K562 (cell line): ENCODE measurements around the gene PPT1. TPM values are rescaled to one million over a fixed set of nuclear protein-coding genes. Genes with fewer than 3 reads are reported as not detected.
A peak's percentile ranks its signal among the peaks of the same experiment; 100 is the strongest.

Experiments used
- ATAC-seq: fragments of 200-7000 bp; cut with Tn5 transposase; 3 replicates; pipeline ENCODE4 v1.9.1; 2020; ENCODE audit warnings: moderate library complexity
- BruUV-seq: library from RNA; stranded (reverse); fragments of 400-500 nt; replicated peaks from 2 replicates; lab custom pipeline; 2021; lab: Mats Ljungman, UMichigan
- CTCF ChIA-PET: fragments of 300-600 bp; formaldehyde crosslinking; extraction: SDS; loops from one replicate; lab custom pipeline; 2021; ENCODE audit warnings: low intra/inter-chr PET ratio; lab: Yijun Ruan, JAX
- POLR2A ChIA-PET: fragments of 300-600, 350-650 bp; sonication (Branson Sonifier 250); formaldehyde crosslinking; extraction: SDS; loops from one replicate; lab custom pipeline; 2021; ENCODE audit warnings: antibody characterized with exemption, inconsistent platforms; lab: Yijun Ruan, JAX
- DNase-seq, 4 experiments: peaks; one replicate each; pipeline versions ENCODE4 v3.0.0 to v3.0.0-alpha.2; 2011 to 2018; ENCODE audit warnings: low spot score in 3 of 4, mixed read lengths in 3 of 4; ENCODE audit errors: extremely low read depth in 1 of 4
- FAIRE-seq: peaks from 2 replicates; lab custom pipeline; 2011; peaks lifted over from hg19 to GRCh38; lab: Jason Lieb, UNC
- H2AFZ ChIP-seq: 2 replicates; pipeline ENCODE4 v1.6.0; 2011; ENCODE audit warnings: low read depth, low read length, control low read depth, inconsistent platforms
- H3K27ac ChIP-seq: fragments of 200-600 bp; 3 replicates; pipeline ENCODE4 v1.8.0; 2011; ENCODE audit warnings: low read depth, mild to moderate bottlenecking, control low read depth, inconsistent platforms, low read length, moderate library complexity, mixed read lengths; ENCODE audit errors: extremely low read depth
- H3K27me3 ChIP-seq, 2 experiments: fragments of 300-600 bp in 1 of 2; 2 replicates in 1 of 2; 3 replicates in 1 of 2; pipeline versions ENCODE4 v1.6.0 to v1.8.0; 2011; ENCODE audit warnings: inconsistent platforms in 2 of 2, low read length in 2 of 2, mild to moderate bottlenecking in 1 of 2, mixed read lengths in 1 of 2, moderate library complexity in 1 of 2; ENCODE audit not compliant: control insufficient read depth in 2 of 2, insufficient read depth in 2 of 2
- H3K36me3 ChIP-seq: fragments of 300-600 bp; 3 replicates; pipeline ENCODE4 v1.8.0; 2011; ENCODE audit warnings: mild to moderate bottlenecking, low read length, inconsistent platforms; ENCODE audit not compliant: control insufficient read depth, insufficient read depth
- H3K4me1 ChIP-seq, 2 experiments: fragments of 200-600 bp in 1 of 2; replicated peaks in 1 of 2; 2 replicates in 1 of 2; 3 replicates in 1 of 2; pipeline versions ENCODE4 v1.5.1 to v1.8.0; 2011; ENCODE audit warnings: inconsistent platforms in 2 of 2, low read length in 2 of 2, mild to moderate bottlenecking in 1 of 2, mixed read lengths in 1 of 2, moderate library complexity in 1 of 2; ENCODE audit not compliant: control insufficient read depth in 2 of 2, insufficient read depth in 2 of 2
- H3K4me2 ChIP-seq: 2 replicates; pipeline ENCODE4 v1.6.1; 2011; ENCODE audit warnings: low read length, control low read depth, inconsistent platforms, mixed read lengths; ENCODE audit not compliant: insufficient read depth
- H3K4me3 ChIP-seq: fragments of 200-600 bp; sonication (generic), shearing (Covaris generic); 2 replicates; pipeline ENCODE4 v1.5.1; 2016; ENCODE audit warnings: control low read depth, inconsistent platforms
- H3K79me2 ChIP-seq: fragments of 200-600 bp; 3 replicates; pipeline ENCODE4 v1.8.0; 2011; ENCODE audit warnings: low read length, inconsistent platforms; ENCODE audit not compliant: control insufficient read depth, insufficient read depth
- H3K9ac ChIP-seq, 2 experiments: 2 replicates each; pipeline versions ENCODE4 v1.6.0 to v1.6.1; 2011; ENCODE audit warnings: low read depth in 2 of 2, low read length in 2 of 2, control low read depth in 1 of 2, inconsistent platforms in 1 of 2, mild to moderate bottlenecking in 1 of 2, mixed read lengths in 1 of 2; ENCODE audit not compliant: insufficient read depth in 1 of 2
- H3K9me1 ChIP-seq: one replicate; pipeline ENCODE4 v1.6.0; 2011; ENCODE audit warnings: inconsistent platforms, mild to moderate bottlenecking, low read length, moderate library complexity; ENCODE audit not compliant: control insufficient read depth, insufficient read depth
- H3K9me3 ChIP-seq: replicated peaks from 2 replicates; pipeline ENCODE4 v1.5.1; 2011; ENCODE audit warnings: low read depth, low read length, inconsistent platforms; ENCODE audit not compliant: control insufficient read depth, insufficient read depth
- H4K20me1 ChIP-seq: replicated peaks from 2 replicates; pipeline ENCODE4 v1.6.1; 2011; ENCODE audit warnings: low read length, inconsistent platforms, mixed read lengths; ENCODE audit not compliant: control insufficient read depth, insufficient read depth
- ETV6 ChIP-seq, 3 experiments: fragments of 150-350 bp in 1 of 3; sonication (generic) in 1 of 3; formaldehyde crosslinking in 1 of 3; IDR thresholded peaks; 2 replicates each; pipeline versions ENCODE4 v1.6.1 to v1.8.0; 2014 to 2022; ENCODE audit warnings: borderline replicate concordance in 2 of 3, low read depth in 2 of 3, antibody characterized with exemption in 1 of 3, low read length in 1 of 3, mild to moderate bottlenecking in 1 of 3, missing genetic modification reagents in 1 of 3
- HLTF ChIP-seq: fragments of 450-650 bp; IDR thresholded peaks from 2 replicates; pipeline ENCODE4 v1.6.1; 2016
- KLF1 ChIP-seq: fragments of 450-650 bp; IDR thresholded peaks from 2 replicates; pipeline ENCODE4 v1.6.1; 2016; ENCODE audit warnings: missing genetic modification characterization, missing compliant biosample characterization
- NBN ChIP-seq: fragments of 450-650 bp; IDR thresholded peaks from 2 replicates; pipeline ENCODE4 v1.6.1; 2016; ENCODE audit warnings: low read depth, mild to moderate bottlenecking
- NFIC ChIP-seq: fragments of 450-650 bp; IDR thresholded peaks from 2 replicates; pipeline ENCODE4 v1.6.1; 2017; ENCODE audit warnings: mild to moderate bottlenecking, inconsistent platforms
- SMARCC2 ChIP-seq: fragments of 450-650 bp; IDR thresholded peaks from 2 replicates; pipeline ENCODE4 v1.6.1; 2017; ENCODE audit warnings: antibody characterized with exemption, moderate library complexity, mild to moderate bottlenecking, low read depth
- ZBTB11 ChIP-seq, 3 experiments: fragments of 200-800 bp in 1 of 3; fragments of 250-450 bp in 1 of 3; fragments of 450-650 bp in 1 of 3; sonication (Bioruptor Pico) in 1 of 3; sonication (Bioruptor generic) in 1 of 3; formaldehyde crosslinking in 1 of 3; IDR thresholded peaks; 2 replicates each; pipeline versions ENCODE4 v1.6.1 to v1.8.0; 2016 to 2022; ENCODE audit warnings: mild to moderate bottlenecking in 2 of 3, missing genetic modification characterization in 2 of 3, missing compliant biosample characterization in 1 of 3, moderate library complexity in 1 of 3
- ZC3H4 ChIP-seq: sonication (generic); formaldehyde crosslinking; IDR thresholded peaks from 2 replicates; pipeline ENCODE4 v1.9.0; 2021; ENCODE audit warnings: missing genetic modification reagents, borderline replicate concordance
- WGBS: fragments of 100-300 bp; shearing (Covaris generic); methylation state at CpG from one replicate; pipeline ENCODE4 v1.1.6; 2016; ENCODE audit warnings: low coverage, mixed read lengths; ENCODE audit not compliant: insufficient coverage; ENCODE audit errors: missing lambda C conversion rate; 5-methylcytosine and 5-hydroxymethylcytosine counted together
- in situ Hi-C: fragments of 300-500 bp; cut with MboI; formaldehyde crosslinking; loops from 4 replicates; pipeline ENCODE4 v1.15.0; 2018; ENCODE audit warnings: inconsistent platforms, mixed read lengths
- intact Hi-C: fragments of 100-400 bp; cut with micrococcal nuclease; formaldehyde crosslinking; loops from 2 replicates; pipeline ENCODE4 v1.14.2; 2022
- polyA plus RNA-seq, 8 experiments: library from polyadenylated mRNA; depleted of rRNA in 4 of 8; stranded (reverse) in 5 of 8; unstranded in 3 of 8; fragments of >200 nt; fragmentation: Nextera tagmentation in 2 of 8; fragmentation: Illumina TruSeq in 1 of 8; extraction: Ambion mirVana in 2 of 8; extraction: Trizol in 1 of 8; gene quantifications; 2 replicates each; pipeline versions ENCODE4 v1.2.1 to v1.2.3, GENCODE V29; 2011 to 2014; ENCODE audit warnings: inconsistent platforms in 1 of 8, missing spikeins in 1 of 8
- total RNA-seq, 7 experiments: library from RNA; depleted of rRNA in 6 of 7; stranded (reverse); fragments of >200 nt in 6 of 7; fragmentation: Illumina TruSeq in 2 of 7; extraction: Trizol in 2 of 7; gene quantifications; 2 replicates each; pipeline versions ENCODE4 v1.2.1 to v1.2.3, GENCODE V29; 2011 to 2021; ENCODE audit warnings: low replicate concordance in 1 of 7

Gene PPT1
- total and polyA plus RNA-seq, 9 of the 15 experiments (the other 6 are each of a cell fraction or from before 2014, with no cell fraction given): 72.2 to 285 (median 143) TPM

GRCh38 chr1:40030528-40031135 is 66.4 kb downstream of the PPT1 start:
- H3K79me2 ChIP-seq: no peaks in the 10 kb centered on the region
- DNase-seq (no peak), FAIRE-seq (no peak), ATAC-seq (no peak)
- H3K9me1 ChIP-seq: no peaks in the 10 kb centered on the region
- POLR2A ChIA-PET: interaction anchor here (0.5 to 3.9 kb wide), 4 partner anchors 7 to 96 kb away, joined by 3 to 27 read pairs (median 8); partner anchors contain the start of gene CAP1
- peaks cover 4% of the 10 kb centered on the region; the same call in 1 of the 2 replicates for H3K9me3 ChIP-seq
- no TSS peak for BruUV-seq
- H3K4me2 ChIP-seq: no peak overlapping the region
- H3K9ac ChIP-seq: no peak overlapping the region
- CTCF ChIA-PET: interaction anchor here (2.1 kb wide), 1 partner anchor 111 kb away, joined by 9 read pairs; no protein-coding TSS in a partner anchor
- no peak overlapping the region for H3K4me3 ChIP-seq
- H3K4me1 ChIP-seq: peaks cover 0 to 26% of the 10 kb centered on the region in 2 experiments; a peak in 4 of 5 replicates
- no peaks in the 10 kb centered on the region for H3K36me3 ChIP-seq
- no peak overlapping the region for H2AFZ ChIP-seq
- H3K27me3 ChIP-seq: no peaks in the 10 kb centered on the region; a peak in 1 of 5 replicates
- H3K27ac ChIP-seq: no peak overlapping the region
- intact Hi-C loops: loop anchor here (5.0 kb wide), 1 partner anchor 213 kb away; no protein-coding TSS in a partner anchor
- TF ChIP-seq NFIC (peak; percentile 80), ZC3H4 (CRISPR knock-in tag) (no peak)
- 39% methylated on average over 3 of the region's 3 CpGs for WGBS
- in situ Hi-C loops: loop anchor here (5.0 kb wide), 1 partner anchor 113 kb away; no protein-coding TSS in a partner anchor
- H4K20me1 ChIP-seq: no peaks in the 10 kb centered on the region

- Histone ChIP-seq H3K27me3 (no peaks in the 10 kb centered on the region; a peak in 1 of 5 replicates), H3K9me3 (peaks cover 4% of the 10 kb centered on the region; the same call in 1 of the 2 replicates), H3K4me3 (no peak overlapping the region), H4K20me1 (no peaks in the 10 kb centered on the region), H3K27ac (no peak overlapping the region), H3K9me1 (no peaks in the 10 kb centered on the region), H3K36me3 (no peaks in the 10 kb centered on the region), H3K4me1 (peaks cover 0 to 19% of the 10 kb centered on the region in 2 experiments; a peak in 4 of 5 replicates), H3K9ac (no peak overlapping the region), H3K4me2 (no peak overlapping the region), H3K79me2 (no peaks in the 10 kb centered on the region), H2AFZ (no peak overlapping the region)
- 12% methylated on average over 3 of the region's 3 CpGs for WGBS
- ATAC-seq (peak; percentile 63), DNase-seq (no peak), FAIRE-seq (peak; percentile 32)
- ChIA-PET CTCF (interaction anchor here (0.6 kb wide), 1 partner anchor 21 kb away, joined by 4 read pairs; no protein-coding TSS in a partner anchor), POLR2A (interaction anchor here (0.7 to 3.9 kb wide), 5 partner anchors 8 to 28 kb away, joined by 3 to 27 read pairs (median 3); partner anchors contain the start of gene CAP1)
- no TSS peak for BruUV-seq
- in situ Hi-C loops (loop anchor here (5.0 kb wide), 1 partner anchor 112 kb away; no protein-coding TSS in a partner anchor), intact Hi-C loops (loop anchor here (5.0 kb wide), 2 partner anchors 42 to 212 kb away; no protein-coding TSS in a partner anchor)
- TF ChIP-seq SMARCC2: peak; percentile 27; the same call in 1 of the 2 replicates
- 0 out of 6 replicates have a peak, but pooled peaks of 1 of the 3 experiments have one; percentile 39 for TF ChIP-seq ZBTB11 (CRISPR knock-in tag; IDR thresholded peaks at IDR 0.05)
- peak; percentile 75; the same call in 1 of the 2 replicates for TF ChIP-seq NBN
- TF ChIP-seq ETV6 (IDR thresholded peaks at IDR 0.05; ENCODE audit: borderline replicate concordance in 1 of 2, low read depth in 2 of 2, low read length in 1 of 2): peak in 1 of 2 experiments; percentile 60; a peak in 1 of 4 replicates
- no peak for TF ChIP-seq ETV6 (CRISPR knock-in tag; IDR thresholded peaks at IDR 0.05; ENCODE audit: borderline replicate concordance)
- peak; percentile 29; the same call in 1 of the 2 replicates for TF ChIP-seq KLF1
- 0 out of 2 replicates have a peak, but pooled peaks have one; percentile 44 for TF ChIP-seq HLTF
Measured at GRCh38 chr1:40029608-40030007, 67.4 kb downstream of the PPT1 start.
